ENCODE data around the gene HDAC3. TPM values are rescaled to one million over a fixed set of nuclear protein-coding genes. Genes with fewer than 3 reads are reported as not detected.

The HDAC3 gene
- total and polyA plus RNA-seq, 12 donors, result 53.1 to 101 (median 80.5) TPM

DNA sequence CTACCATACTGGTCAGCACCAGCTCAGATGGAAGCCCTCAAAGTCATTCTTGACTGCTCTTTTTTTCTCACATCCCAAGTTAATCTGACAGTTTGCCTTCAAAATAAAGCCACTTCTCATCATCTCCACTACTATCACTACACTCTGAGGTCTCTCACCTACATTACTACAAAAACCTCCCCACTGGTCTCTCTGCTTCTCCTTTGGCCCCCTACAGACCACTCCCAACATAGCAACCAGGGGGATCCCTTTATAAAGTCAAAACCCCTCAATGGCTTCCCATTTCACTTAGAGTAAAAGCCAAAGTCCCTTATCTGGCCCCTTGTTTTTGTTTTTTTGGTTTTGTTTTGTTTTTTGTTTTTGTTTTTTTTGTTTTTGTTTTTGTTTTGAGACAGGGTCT lies 40.8 kb upstream of the HDAC3 start:
- no peak for TF ChIP-seq CTCF (IDR thresholded peaks at IDR 0.05)
- TF ChIP-seq POLR2A (IDR thresholded peaks at IDR 0.05), result no peak
- peaks cover 8 to 12% of the 10 kb centered on the region in 2 donors for H3K4me1 ChIP-seq (replicated peaks in 1 of 2)
- H3K36me3 ChIP-seq (replicated peaks in 1 of 2), result no peaks in the 10 kb centered on the region
- intact Hi-C loops (cut with DNase I), result no loop called here
- no peaks in the 10 kb centered on the region for H3K27me3 ChIP-seq
- no peak overlapping the region for H3K4me3 ChIP-seq
- no peak for DNase-seq
- H3K9me3 ChIP-seq (replicated peaks in 1 of 3), result no peaks in the 10 kb centered on the region
- H3K27ac ChIP-seq, result no peak overlapping the region

- Histone ChIP-seq H3K36me3 (replicated peaks in 1 of 2) (no peaks in the 10 kb centered on the region), H3K27me3 (no peaks in the 10 kb centered on the region), H3K4me1 (replicated peaks in 1 of 2) (peaks cover 0 to under 1% of the 10 kb centered on the region in 2 donors), H3K9me3 (replicated peaks in 1 of 3) (no peaks in the 10 kb centered on the region), H3K4me3 (no peak overlapping the region), H3K27ac (no peak overlapping the region)
- TF ChIP-seq CTCF (IDR thresholded peaks at IDR 0.05) (no peak), POLR2A (IDR thresholded peaks at IDR 0.05) (no peak)
- 85 to 89% (median 88%) methylated on average over 4 of the region's 4 CpGs for WGBS, 4 donors
- intact Hi-C loops (cut with DNase I), result no loop called here
- no peak for DNase-seq
Measured at GRCh38 chr5:141675672-141676071, 39.0 kb upstream of the HDAC3 start.

- no peaks in the 10 kb centered on the region for H3K27me3 ChIP-seq
- intact Hi-C loops (cut with DNase I), result no loop called here
- H3K9me3 ChIP-seq (replicated peaks in 1 of 3), result no peaks in the 10 kb centered on the region
- WGBS, 4 donors, result 73 to 76% (median 74%) methylated on average over 5 of the region's 5 CpGs
- no peak for DNase-seq
- no peaks in the 10 kb centered on the region for H3K4me1 ChIP-seq (replicated peaks in 1 of 2)
- TF ChIP-seq CTCF (IDR thresholded peaks at IDR 0.05) (no peak), POLR2A (IDR thresholded peaks at IDR 0.05) (no peak)
- H3K36me3 ChIP-seq (replicated peaks in 1 of 2), result no peaks in the 10 kb centered on the region
- H3K4me3 ChIP-seq, result no peak overlapping the region
- H3K27ac ChIP-seq, result no peak overlapping the region
Measured at GRCh38 chr5:141674747-141675146, 38.1 kb upstream of the HDAC3 start.

- Histone ChIP-seq H3K27ac (no peak overlapping the region), H3K4me3 (no peak overlapping the region), H3K4me1 (replicated peaks in 1 of 2) (no peaks in the 10 kb centered on the region), H3K9me3 (replicated peaks in 1 of 3) (no peaks in the 10 kb centered on the region), H3K36me3 (replicated peaks in 1 of 2) (no peaks in the 10 kb centered on the region), H3K27me3 (no peaks in the 10 kb centered on the region)
- intact Hi-C loops (cut with DNase I), result no loop called here
- WGBS, 4 donors, result 71 to 82% (median 76%) methylated on average over 15 to 19 of the region's 19 CpGs
- DNase-seq, result peak in 1 of 7 donors; percentile 36
- TF ChIP-seq POLR2A (IDR thresholded peaks at IDR 0.05) (no peak), CTCF (IDR thresholded peaks at IDR 0.05) (no peak)
Measured at GRCh38 chr5:141672841-141673813, 36.5 kb upstream of the HDAC3 start.
